Progenitor cell of endocrine pancreas (in vitro differentiated cells): ENCODE measurements around the gene DPY19L1. TPM values are rescaled to one million over a fixed set of nuclear protein-coding genes. Genes with fewer than 3 reads are reported as not detected.
A peak's percentile ranks its signal among the peaks of the same experiment; 100 is the strongest.
"Not testable (repeated sequence)": the region's sequence is repeated elsewhere in the genome, so short reads cannot be mapped to it uniquely, and the experiment has no call there.

Experiments
- DNase-seq: peaks from one replicate; pipeline ENCODE4 v3.0.0; 2021; ENCODE audit warnings: low spot score; ENCODE audit not compliant: unreplicated experiment
- H3K27ac Mint-ChIP-seq: 2 replicates; pipeline ENCODE4 v1.8.0; 2021; ENCODE audit warnings: mild to moderate bottlenecking, moderate library complexity, mixed read lengths
- H3K27me3 Mint-ChIP-seq: 2 replicates; pipeline ENCODE4 v1.8.0; 2021; ENCODE audit warnings: mixed read lengths
- H3K36me3 Mint-ChIP-seq: 2 replicates; pipeline ENCODE4 v1.8.0; 2022; ENCODE audit warnings: mixed read lengths; ENCODE audit not compliant: insufficient read depth
- H3K4me1 Mint-ChIP-seq: 2 replicates; pipeline ENCODE4 v1.8.0; 2021; ENCODE audit warnings: low read depth, mixed read lengths
- H3K4me3 Mint-ChIP-seq: 2 replicates; pipeline ENCODE4 v1.8.0; 2021; ENCODE audit warnings: low read depth, mild to moderate bottlenecking, moderate library complexity, mixed read lengths
- H3K9me3 Mint-ChIP-seq: 2 replicates; pipeline ENCODE4 v1.8.0; 2021; ENCODE audit warnings: low read depth, mixed read lengths
- CTCF ChIP-seq: fragments of 200-600 bp; sonication (generic); IDR thresholded peaks from one replicate; pipeline ENCODE4 v1.5.0; 2021; ENCODE audit warnings: antibody characterized with exemption, mild to moderate bottlenecking; ENCODE audit not compliant: unreplicated experiment
- long read RNA-seq: library from polyadenylated mRNA; unstranded; transcript quantifications from one replicate; pipeline ENCODE4 v2.0.0, GENCODE V29; 2020
- total RNA-seq: library from RNA; stranded (reverse); gene quantifications from 2 replicates; pipeline ENCODE4 v1.2.1, GENCODE V29; 2021

Gene DPY19L1
- 31.6 and 34.0 TPM in 2 replicates for total RNA-seq
- long read RNA-seq, full-length matches to known transcripts, result 1 of 3 reads
- long read RNA-seq, partial matches to known transcripts, result 1 of 3 reads
- long read RNA-seq, other reads (novel, unspliced or antisense), result 1 of 3 reads

GRCh38 chr7:35037211-35037525 lies at the start of gene DPY19L1:
DPY19L1 (minus strand) TSS chr7:35037485; CDS start chr7:35037394, 91 bp downstream.
- Mint-ChIP-seq H3K36me3 (no peaks in the 10 kb centered on the region), H3K27ac (peak within 1 kb of the TSS; percentile 98), H3K9me3 (no peaks in the 10 kb centered on the region), H3K27me3 (no peaks in the 10 kb centered on the region), H3K4me1 (peaks cover 30% of the 10 kb centered on the region), H3K4me3 (peak within 1 kb of the TSS; percentile 98)
- DNase-seq, result no peak
- TF ChIP-seq CTCF, result no peak

- H3K27ac Mint-ChIP-seq, H3K36me3 Mint-ChIP-seq, H3K9me3 Mint-ChIP-seq, H3K27me3 Mint-ChIP-seq, H3K4me1 Mint-ChIP-seq, DNase-seq, H3K4me3 Mint-ChIP-seq: not testable (repeated sequence)
Measured at GRCh38 chr7:35079517-35079916, 42.2 kb upstream of the DPY19L1 start.

DNA sequence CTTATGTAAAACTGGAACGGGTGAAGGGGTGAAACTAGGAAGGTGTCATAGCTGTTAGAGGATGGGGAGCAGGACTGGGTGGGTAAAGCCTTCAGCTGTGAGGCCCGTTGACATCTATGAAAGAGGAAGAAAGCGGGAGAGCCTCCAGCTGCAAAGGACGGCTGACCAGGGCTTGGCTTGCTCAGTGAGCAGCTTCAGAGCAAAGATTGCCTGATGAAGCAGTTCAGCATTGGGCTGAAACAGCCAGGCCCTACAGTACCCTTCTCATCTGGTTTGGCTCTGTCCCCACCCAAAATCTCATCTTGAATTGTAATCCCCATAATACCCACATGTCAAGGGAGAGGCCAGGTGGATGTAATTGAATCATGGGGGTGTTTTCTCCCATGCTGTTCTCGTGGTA lies 36.7 kb upstream of the DPY19L1 start:
- not testable (repeated sequence) for H3K27ac Mint-ChIP-seq

DNA sequence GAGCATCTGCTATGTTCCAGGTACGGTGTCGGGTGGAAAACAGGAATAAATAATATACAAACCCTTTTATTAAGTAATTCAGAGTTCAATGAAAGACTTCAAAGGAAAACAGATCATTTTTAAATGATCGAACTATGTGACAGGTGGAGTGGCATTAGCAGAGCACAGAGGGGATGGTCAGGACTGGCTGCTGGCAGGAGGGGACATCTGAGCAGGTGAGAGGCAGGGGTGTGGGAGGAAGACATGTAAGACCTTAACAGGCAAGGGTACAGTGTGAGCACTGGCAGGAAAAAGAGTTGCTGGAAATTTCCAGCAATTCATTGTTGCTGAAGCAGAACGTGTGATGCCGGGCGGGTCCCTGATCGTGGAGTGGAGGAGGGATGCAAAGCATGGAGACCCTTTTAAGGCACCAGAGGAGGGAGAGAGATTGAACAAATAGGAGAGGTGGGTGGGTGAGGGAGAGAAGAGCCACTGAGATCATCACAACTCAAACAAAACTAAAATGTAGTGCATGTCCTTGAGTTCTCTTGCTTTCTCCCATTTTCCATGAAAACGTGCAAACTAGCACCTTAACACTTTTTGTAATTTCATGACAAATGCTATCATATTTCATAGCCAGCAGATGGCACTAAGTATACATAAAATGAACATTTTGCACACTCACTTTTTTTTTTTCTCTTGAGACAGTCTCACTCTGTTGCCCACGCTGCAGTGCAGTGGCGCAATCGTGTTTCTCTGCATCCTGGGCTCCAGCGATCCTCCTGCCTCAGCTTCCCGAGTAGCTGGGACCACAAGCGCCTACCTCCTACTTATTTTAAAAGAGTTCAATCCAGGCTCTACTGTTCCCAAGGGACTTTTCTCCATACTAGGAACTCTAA lies 35.9 kb upstream of the DPY19L1 start:
- peak; percentile 36 for TF ChIP-seq CTCF
- H3K27ac Mint-ChIP-seq, DNase-seq: not testable (repeated sequence)

More for the DNA sequence above, 36.7 kb upstream of the DPY19L1 start:
- not testable (repeated sequence) for H3K4me3 Mint-ChIP-seq, H3K4me1 Mint-ChIP-seq, H3K36me3 Mint-ChIP-seq, H3K9me3 Mint-ChIP-seq, H3K27me3 Mint-ChIP-seq, DNase-seq

DNA sequence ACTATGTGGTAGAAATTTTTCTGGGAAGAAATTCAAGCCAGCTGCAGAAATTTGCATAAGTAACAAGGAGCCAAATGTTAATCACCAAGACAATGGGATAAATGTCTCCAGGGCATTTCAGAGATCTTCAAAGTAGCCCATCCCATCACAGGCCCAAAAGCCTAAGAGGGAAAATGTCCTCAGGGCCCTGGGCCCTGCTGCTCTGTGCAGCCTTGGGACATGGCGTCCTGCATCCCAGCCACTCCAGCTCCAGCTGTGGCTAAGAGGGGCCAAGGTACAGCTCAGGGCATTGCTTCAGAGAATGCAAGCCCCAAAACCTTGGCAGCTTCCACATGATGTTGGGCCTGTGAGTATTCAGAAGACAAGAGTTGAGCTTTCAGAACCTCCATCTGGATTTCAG lies 31.8 kb upstream of the DPY19L1 start:
- H3K4me1 Mint-ChIP-seq, result not testable (repeated sequence)

More for the DNA sequence above, 35.9 kb upstream of the DPY19L1 start:
- H3K9me3 Mint-ChIP-seq, H3K4me1 Mint-ChIP-seq, H3K36me3 Mint-ChIP-seq, H3K27me3 Mint-ChIP-seq, H3K4me3 Mint-ChIP-seq: not testable (repeated sequence)

GRCh38 chr7:35065382-35065781 lies 28.1 kb upstream of the DPY19L1 start:
- not testable (repeated sequence) for H3K27ac Mint-ChIP-seq

More for the DNA sequence above, 31.8 kb upstream of the DPY19L1 start:
- DNase-seq, H3K36me3 Mint-ChIP-seq, H3K27ac Mint-ChIP-seq, H3K9me3 Mint-ChIP-seq, H3K27me3 Mint-ChIP-seq, H3K4me3 Mint-ChIP-seq: not testable (repeated sequence)

GRCh38 chr7:35058571-35058970 lies 21.3 kb upstream of the DPY19L1 start:
- H3K4me3 Mint-ChIP-seq, H3K36me3 Mint-ChIP-seq, H3K27me3 Mint-ChIP-seq, H3K27ac Mint-ChIP-seq, H3K4me1 Mint-ChIP-seq, DNase-seq, H3K9me3 Mint-ChIP-seq: not testable (repeated sequence)

More at GRCh38 chr7:35065382-35065781, 28.1 kb upstream of the DPY19L1 start:
- H3K4me1 Mint-ChIP-seq, H3K9me3 Mint-ChIP-seq, H3K36me3 Mint-ChIP-seq, DNase-seq, H3K27me3 Mint-ChIP-seq, H3K4me3 Mint-ChIP-seq: not testable (repeated sequence)

DNA sequence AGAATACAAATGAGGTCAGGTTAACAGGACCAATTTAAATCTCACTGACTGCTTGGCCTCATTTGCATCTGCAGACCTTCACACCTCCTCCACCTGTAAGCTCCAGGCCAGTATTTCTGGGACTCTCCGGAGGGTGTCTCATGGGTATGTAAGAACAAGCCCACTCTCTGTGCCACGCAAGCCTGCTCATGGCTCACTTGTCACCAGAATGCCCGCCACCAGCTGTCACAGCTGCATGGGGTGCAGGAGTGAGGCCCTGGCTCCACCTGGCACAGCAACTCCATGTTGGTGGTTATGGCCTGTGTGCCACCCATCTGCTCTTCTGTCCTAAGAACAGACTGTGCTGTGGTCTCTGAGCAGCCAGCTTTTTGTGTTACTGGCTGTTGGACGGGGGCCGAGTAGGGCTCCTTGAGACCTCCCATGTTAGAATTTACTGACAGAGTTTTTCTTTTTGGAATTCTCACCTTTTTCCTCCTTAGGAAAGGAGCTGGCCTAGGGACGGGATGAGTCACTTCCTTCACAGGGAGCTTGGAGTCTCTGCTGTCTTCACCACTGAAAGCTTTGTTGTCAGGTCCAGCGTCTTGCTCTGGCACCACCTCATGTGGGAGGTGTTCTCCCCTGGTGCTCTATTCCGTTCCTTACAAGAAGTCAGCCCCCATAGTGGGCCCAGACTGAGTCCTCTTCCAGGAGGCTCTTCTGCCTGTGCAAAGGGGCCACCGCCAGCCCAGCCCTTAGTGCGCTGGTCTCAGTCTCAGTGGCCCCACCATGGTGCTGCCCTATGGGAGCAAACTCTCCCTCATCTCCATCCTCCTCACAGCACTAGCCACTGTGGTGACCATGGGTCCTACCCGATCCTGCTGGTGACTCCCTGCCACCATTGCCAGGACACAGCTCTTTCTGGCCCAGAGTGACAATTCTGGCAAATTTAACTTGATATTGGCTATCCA lies 20.5 kb upstream of the DPY19L1 start:
- H3K27ac Mint-ChIP-seq, H3K9me3 Mint-ChIP-seq, DNase-seq, H3K4me3 Mint-ChIP-seq, H3K4me1 Mint-ChIP-seq, H3K27me3 Mint-ChIP-seq, H3K36me3 Mint-ChIP-seq: not testable (repeated sequence)
